Keratinocyte (primary cell): Measurements from ENCODE around the gene CHTOP. TPM values are rescaled to one million over a fixed set of nuclear protein-coding genes. Genes with fewer than 3 reads are reported as not detected.

Experiments
- DNase-seq: peaks from one replicate; pipeline ENCODE4 v3.0.0-alpha.2; 2011; ENCODE audit warnings: low read depth, missing footprints, low spot score
- FAIRE-seq: peaks from 2 replicates; lab custom pipeline; 2011; peaks lifted over from hg19 to GRCh38; lab: Jason Lieb, UNC
- H2AFZ ChIP-seq: 2 replicates; pipeline ENCODE4 v1.6.0; 2012; ENCODE audit warnings: low read length, control low read depth, inconsistent platforms; ENCODE audit not compliant: control insufficient read depth
- H3K27ac ChIP-seq: 2 replicates; pipeline ENCODE4 v1.5.1; 2011; ENCODE audit warnings: low read length; ENCODE audit not compliant: control insufficient read depth, insufficient read depth
- H3K27me3 ChIP-seq: 3 replicates; pipeline ENCODE4 v1.6.0; 2011; ENCODE audit warnings: low read length; ENCODE audit not compliant: control insufficient read depth, insufficient read depth; ENCODE audit errors: extremely low read depth
- H3K36me3 ChIP-seq, 2 experiments: 2 replicates in 1 of 2; 3 replicates in 1 of 2; pipeline ENCODE4 v1.5.1; 2011; ENCODE audit warnings: low read length in 2 of 2, mild to moderate bottlenecking in 1 of 2; ENCODE audit not compliant: control insufficient read depth in 2 of 2, insufficient read depth in 2 of 2; ENCODE audit errors: extremely low read depth in 1 of 2
- H3K4me1 ChIP-seq: 3 replicates; pipeline ENCODE4 v1.5.1; 2011; ENCODE audit warnings: low read length; ENCODE audit not compliant: control insufficient read depth, insufficient read depth; ENCODE audit errors: extremely low read depth
- H3K4me2 ChIP-seq: 3 replicates; pipeline ENCODE4 v1.6.0; 2011; ENCODE audit warnings: low read depth, low read length; ENCODE audit not compliant: control insufficient read depth, insufficient read depth; ENCODE audit errors: extremely low read depth
- H3K4me3 ChIP-seq, 3 experiments: fragments of 200-600 bp in 1 of 3; sonication (generic) in 1 of 3; 2 replicates in 2 of 3; 3 replicates in 1 of 3; pipeline ENCODE4 v1.5.1; 2011 to 2016; ENCODE audit warnings: low read length in 3 of 3, mild to moderate bottlenecking in 3 of 3, control low read depth in 2 of 3, inconsistent platforms in 1 of 3, low read depth in 1 of 3, mixed read lengths in 1 of 3, mixed run types in 1 of 3, moderate library complexity in 1 of 3; ENCODE audit not compliant: control insufficient read depth in 2 of 3, insufficient read depth in 2 of 3; ENCODE audit errors: extremely low read depth in 1 of 3
- H3K79me2 ChIP-seq: 2 replicates; pipeline ENCODE4 v1.6.0; 2012; ENCODE audit warnings: low read length; ENCODE audit not compliant: control insufficient read depth, insufficient read depth
- H3K9ac ChIP-seq: 3 replicates; pipeline ENCODE4 v1.6.0; 2011; ENCODE audit warnings: low read length; ENCODE audit not compliant: control insufficient read depth, insufficient read depth; ENCODE audit errors: extremely low read depth
- H3K9me1 ChIP-seq: 3 replicates; pipeline ENCODE4 v1.6.0; 2011; ENCODE audit warnings: low read length; ENCODE audit not compliant: control insufficient read depth, insufficient read depth; ENCODE audit errors: extremely low read depth
- H3K9me3 ChIP-seq: 2 replicates; pipeline ENCODE4 v1.5.1; 2012; ENCODE audit warnings: low read depth, low read length; ENCODE audit not compliant: control insufficient read depth
- H4K20me1 ChIP-seq: 3 replicates; pipeline ENCODE4 v1.6.0; 2011; ENCODE audit warnings: low read length; ENCODE audit not compliant: control insufficient read depth, insufficient read depth; ENCODE audit errors: extremely low read depth
- EZH2 ChIP-seq: IDR thresholded peaks from one replicate; pipeline ENCODE4 v1.6.1; 2012; ENCODE audit warnings: inconsistent platforms, mild to moderate bottlenecking, low read length, moderate library complexity
- dilution Hi-C: fragments of 300-500 bp; cut with MboI; formaldehyde crosslinking; loops from one replicate; pipeline ENCODE4 v1.7.0; 2020; ENCODE audit warnings: low sequenced_read_pairs; ENCODE audit not compliant: extremely low pct_ligation_motif_present
- polyA plus RNA-seq, 5 experiments: library from polyadenylated mRNA; depleted of rRNA in 3 of 5; stranded (reverse) in 3 of 5; stranded (forward) in 1 of 5; unstranded in 1 of 5; fragments of >200 nt; gene quantifications; 1 replicate in 1 of 5; 2 replicates in 3 of 5; 3 replicates in 1 of 5; pipeline versions ENCODE4 v1.2.1 to v1.2.3, GENCODE V29; 2011 to 2012; ENCODE audit warnings: missing spikeins in 2 of 5, low read depth in 1 of 5, low replicate concordance in 1 of 5
- TF ChIP-seq, protein P1 (sequence below), 3 experiments: IDR thresholded peaks in 1 of 3; conservative IDR thresholded peaks in 1 of 3; optimal IDR thresholded peaks in 1 of 3; 2 replicates in 2 of 3; 3 replicates in 1 of 3; pipeline versions ENCODE3 to v1.5.1; 2011; ENCODE audit warnings: low read length in 3 of 3, mild to moderate bottlenecking in 3 of 3, moderate library complexity in 2 of 3, control low read depth in 1 of 3, inconsistent platforms in 1 of 3; ENCODE audit not compliant: insufficient read depth in 2 of 3; ENCODE audit errors: extremely low read depth in 1 of 3

The CHTOP gene
- polyA plus RNA-seq, 1 donor (not counting 4 experiments of a cell fraction or from before 2014, with no cell fraction given), result 68.6 TPM

DNA sequence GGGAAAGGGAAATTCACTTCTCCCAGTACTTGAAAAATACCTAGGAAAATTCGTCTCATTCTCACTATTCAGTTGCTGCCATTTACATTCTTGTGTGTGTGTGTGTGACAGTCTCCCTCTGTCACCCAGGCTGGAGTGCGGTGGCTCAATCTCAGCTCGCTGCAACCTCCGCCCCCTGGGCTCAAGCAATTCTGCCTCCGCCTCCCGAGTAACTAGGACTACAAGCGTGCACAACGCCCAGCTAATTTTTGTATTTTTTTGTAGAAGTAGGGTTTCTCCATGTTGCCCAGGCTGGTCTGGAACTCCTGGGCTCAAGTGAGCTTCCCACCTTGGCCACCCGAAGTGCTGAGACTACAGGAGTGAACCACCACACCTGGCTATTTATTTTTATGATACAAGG lies 25.8 kb downstream of the CHTOP start:
- Histone ChIP-seq H3K9me3 (no peaks in the 10 kb centered on the region), H3K79me2 (peaks cover 13% of the 10 kb centered on the region), H3K36me3 (peaks cover 18 to 28% of the 10 kb centered on the region in 2 experiments), H3K9ac (peak overlapping the region; percentile 86), H4K20me1 (no peaks in the 10 kb centered on the region), H3K9me1 (no peaks in the 10 kb centered on the region), H3K4me1 (peaks cover 4% of the 10 kb centered on the region), H3K4me3 (peak overlapping the region in 2 of 3 experiments; percentile 94 to 97), H3K4me2 (peak overlapping the region; percentile 91), H3K27ac (no peak overlapping the region), H3K27me3 (no peaks in the 10 kb centered on the region), H2AFZ (no peak overlapping the region)
- dilution Hi-C loops, result no loop called here
- no peak for TF ChIP-seq EZH2
- TF ChIP-seq, protein P1, sequence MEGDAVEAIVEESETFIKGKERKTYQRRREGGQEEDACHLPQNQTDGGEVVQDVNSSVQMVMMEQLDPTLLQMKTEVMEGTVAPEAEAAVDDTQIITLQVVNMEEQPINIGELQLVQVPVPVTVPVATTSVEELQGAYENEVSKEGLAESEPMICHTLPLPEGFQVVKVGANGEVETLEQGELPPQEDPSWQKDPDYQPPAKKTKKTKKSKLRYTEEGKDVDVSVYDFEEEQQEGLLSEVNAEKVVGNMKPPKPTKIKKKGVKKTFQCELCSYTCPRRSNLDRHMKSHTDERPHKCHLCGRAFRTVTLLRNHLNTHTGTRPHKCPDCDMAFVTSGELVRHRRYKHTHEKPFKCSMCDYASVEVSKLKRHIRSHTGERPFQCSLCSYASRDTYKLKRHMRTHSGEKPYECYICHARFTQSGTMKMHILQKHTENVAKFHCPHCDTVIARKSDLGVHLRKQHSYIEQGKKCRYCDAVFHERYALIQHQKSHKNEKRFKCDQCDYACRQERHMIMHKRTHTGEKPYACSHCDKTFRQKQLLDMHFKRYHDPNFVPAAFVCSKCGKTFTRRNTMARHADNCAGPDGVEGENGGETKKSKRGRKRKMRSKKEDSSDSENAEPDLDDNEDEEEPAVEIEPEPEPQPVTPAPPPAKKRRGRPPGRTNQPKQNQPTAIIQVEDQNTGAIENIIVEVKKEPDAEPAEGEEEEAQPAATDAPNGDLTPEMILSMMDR (optimal IDR thresholded peaks at IDR 0.05 in 1 of 3, IDR thresholded peaks at IDR 0.05 in 1 of 3, conservative IDR thresholded peaks at IDR 0.05 in 1 of 3; ENCODE audit: extremely low read depth in 1 of 3, insufficient read depth in 2 of 3, low read length in 3 of 3), result no peak
- no peak for FAIRE-seq
- DNase-seq, result no peak

DNA sequence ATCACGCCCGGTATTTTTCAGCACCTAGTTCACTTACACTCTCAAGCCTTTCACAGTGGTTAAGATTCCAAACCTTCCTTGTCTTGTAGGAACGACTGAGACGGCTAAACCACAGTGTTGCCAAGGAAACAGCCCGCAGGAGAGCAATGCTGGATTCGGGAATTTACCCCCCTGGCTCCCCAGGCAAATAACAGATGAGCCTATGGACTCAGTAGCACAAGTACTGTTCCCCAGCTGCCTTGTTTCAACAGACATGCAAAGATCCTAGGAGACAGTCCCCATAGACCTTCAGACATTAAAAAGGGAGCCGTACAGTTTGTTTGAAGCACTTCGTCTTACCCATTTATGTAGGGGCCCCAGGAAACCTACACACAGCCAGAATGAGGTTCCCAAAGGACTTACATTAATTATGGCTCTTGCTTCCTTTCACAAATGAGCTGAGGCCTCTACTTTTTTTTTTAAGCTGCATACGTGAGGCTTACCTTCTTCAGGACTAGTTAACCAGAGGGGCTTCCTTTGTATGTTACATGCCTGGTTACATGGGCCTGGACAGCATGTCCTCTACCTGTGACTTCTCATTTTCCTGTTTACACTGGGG lies 27.3 kb downstream of the CHTOP start:
- no peak for DNase-seq
- dilution Hi-C loops, result no loop called here
- Histone ChIP-seq H3K4me3 (no peak overlapping the region), H3K27ac (no peak overlapping the region), H3K4me1 (peaks cover 4% of the 10 kb centered on the region), H2AFZ (no peak overlapping the region), H3K4me2 (no peak overlapping the region), H3K27me3 (no peaks in the 10 kb centered on the region), H3K79me2 (peaks cover 13% of the 10 kb centered on the region), H3K9me3 (no peaks in the 10 kb centered on the region), H3K9ac (no peak overlapping the region), H3K36me3 (peaks cover 29 to 33% of the 10 kb centered on the region in 2 experiments), H3K9me1 (no peaks in the 10 kb centered on the region), H4K20me1 (no peaks in the 10 kb centered on the region)
- no peak for FAIRE-seq
- TF ChIP-seq, protein P1 (optimal IDR thresholded peaks at IDR 0.05 in 1 of 3, IDR thresholded peaks at IDR 0.05 in 1 of 3, conservative IDR thresholded peaks at IDR 0.05 in 1 of 3; ENCODE audit: extremely low read depth in 1 of 3, insufficient read depth in 2 of 3, low read length in 3 of 3), result no peak
- no peak for TF ChIP-seq EZH2
